GM10248 (cell line): ENCODE results near the gene SMOC1.

Source experiments
- CTCF ChIA-PET: fragments of 300-600 bp; sonication (Branson Sonifier 250); formaldehyde crosslinking; extraction: SDS; loops from one replicate; lab custom pipeline; 2021; ENCODE audit warnings: antibody characterized with exemption; lab: Yijun Ruan, JAX
- POLR2A ChIA-PET: fragments of 350-650 bp; sonication (Branson Sonifier 250); formaldehyde crosslinking; extraction: SDS; loops from one replicate; lab custom pipeline; 2020; ENCODE audit warnings: antibody characterized with exemption; lab: Yijun Ruan, JAX
- DNase-seq: peaks from one replicate; pipeline ENCODE4 v3.0.0; 2012; ENCODE audit errors: extremely low spot score
- TF ChIP-seq, protein P1 (sequence below): IDR thresholded peaks from 2 replicates; pipeline ENCODE4 v1.5.1; 2012; ENCODE audit warnings: mild to moderate bottlenecking, low read depth; ENCODE audit errors: extremely low read depth, missing control alignments, control extremely low read depth

SMOC1 gene

DNA sequence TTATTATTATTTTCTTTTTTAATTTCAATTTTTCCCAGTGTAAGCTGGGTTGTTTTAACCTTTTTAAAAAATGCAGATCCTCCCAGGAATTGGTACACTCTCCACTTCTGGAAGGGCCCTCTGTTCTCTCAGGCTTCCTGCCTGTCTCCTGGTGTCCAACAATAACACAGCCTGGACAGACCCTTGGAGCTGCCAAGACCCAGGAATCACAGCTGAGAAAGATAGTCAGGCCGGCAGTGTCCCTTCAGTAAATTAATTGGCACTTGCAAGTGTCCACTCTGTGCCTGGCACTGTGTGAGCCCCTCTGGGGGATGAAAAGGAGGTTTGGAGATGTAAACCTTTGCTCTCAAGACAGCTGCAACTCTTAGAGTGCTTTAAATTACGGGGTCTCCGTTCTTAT lies 113.3 kb downstream of the SMOC1 start:
- TF ChIP-seq, protein P1, sequence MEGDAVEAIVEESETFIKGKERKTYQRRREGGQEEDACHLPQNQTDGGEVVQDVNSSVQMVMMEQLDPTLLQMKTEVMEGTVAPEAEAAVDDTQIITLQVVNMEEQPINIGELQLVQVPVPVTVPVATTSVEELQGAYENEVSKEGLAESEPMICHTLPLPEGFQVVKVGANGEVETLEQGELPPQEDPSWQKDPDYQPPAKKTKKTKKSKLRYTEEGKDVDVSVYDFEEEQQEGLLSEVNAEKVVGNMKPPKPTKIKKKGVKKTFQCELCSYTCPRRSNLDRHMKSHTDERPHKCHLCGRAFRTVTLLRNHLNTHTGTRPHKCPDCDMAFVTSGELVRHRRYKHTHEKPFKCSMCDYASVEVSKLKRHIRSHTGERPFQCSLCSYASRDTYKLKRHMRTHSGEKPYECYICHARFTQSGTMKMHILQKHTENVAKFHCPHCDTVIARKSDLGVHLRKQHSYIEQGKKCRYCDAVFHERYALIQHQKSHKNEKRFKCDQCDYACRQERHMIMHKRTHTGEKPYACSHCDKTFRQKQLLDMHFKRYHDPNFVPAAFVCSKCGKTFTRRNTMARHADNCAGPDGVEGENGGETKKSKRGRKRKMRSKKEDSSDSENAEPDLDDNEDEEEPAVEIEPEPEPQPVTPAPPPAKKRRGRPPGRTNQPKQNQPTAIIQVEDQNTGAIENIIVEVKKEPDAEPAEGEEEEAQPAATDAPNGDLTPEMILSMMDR: no peak
- CTCF ChIA-PET: interaction anchor here (1.0 to 1.9 kb wide), 4 partner anchors 10 to 81 kb away, joined by 4 to 6 read pairs (median 5); no protein-coding TSS in a partner anchor
- DNase-seq: no peak
- POLR2A ChIA-PET: no interaction called here

DNA sequence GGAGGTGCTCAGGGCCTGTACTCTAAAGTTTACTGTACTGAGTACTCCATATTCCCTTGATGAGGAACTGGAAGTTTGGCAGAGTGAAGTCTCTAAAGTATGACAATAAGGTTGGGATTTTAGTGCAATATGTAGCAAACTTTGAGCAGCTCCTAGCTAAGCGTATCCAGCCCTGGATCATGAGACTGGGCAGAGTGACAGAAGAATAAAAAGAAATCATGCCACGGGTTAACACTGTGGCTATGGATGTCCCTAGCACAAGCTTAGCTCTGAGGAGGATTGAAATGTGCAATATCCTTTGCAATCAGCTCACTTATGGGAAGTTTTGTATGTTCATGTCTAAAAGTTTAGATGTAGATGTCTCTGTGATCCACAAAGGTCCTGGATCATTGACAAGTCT lies 114.1 kb downstream of the SMOC1 start:
- DNase-seq: no peak
- CTCF ChIA-PET: interaction anchor here (0.6 to 1.7 kb wide), 5 partner anchors 19 to 80 kb away, joined by 4 to 6 read pairs (median 4); no protein-coding TSS in a partner anchor
- POLR2A ChIA-PET: no interaction called here
- TF ChIP-seq, protein P1: no peak

DNA sequence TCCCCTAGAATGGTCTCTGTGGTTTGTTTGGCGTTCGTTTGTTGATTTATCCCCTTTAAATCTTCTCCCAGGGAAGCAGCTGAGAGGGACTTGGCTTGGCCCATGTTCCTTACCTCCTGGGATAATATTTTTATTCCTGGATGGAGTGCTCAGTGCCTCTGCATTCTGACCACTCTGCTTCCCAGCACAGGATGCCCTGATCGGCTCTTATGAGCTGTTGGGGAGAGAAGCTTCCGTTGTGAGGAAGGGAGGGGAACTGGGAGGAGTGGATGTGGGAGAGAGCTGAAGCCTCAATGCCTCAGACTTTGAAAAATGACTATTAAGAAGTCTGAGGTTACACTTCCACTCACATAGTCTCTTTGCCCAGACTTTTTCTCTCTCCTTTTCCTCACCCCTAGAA lies 114.8 kb downstream of the SMOC1 start:
- DNase-seq: no peak
- ChIA-PET POLR2A (no interaction called here), CTCF (interaction anchor here (1.2 to 1.7 kb wide), 3 partner anchors 23 to 79 kb away, joined by 3 to 6 read pairs (median 4); no protein-coding TSS in a partner anchor)
- TF ChIP-seq, protein P1: no peak

DNA sequence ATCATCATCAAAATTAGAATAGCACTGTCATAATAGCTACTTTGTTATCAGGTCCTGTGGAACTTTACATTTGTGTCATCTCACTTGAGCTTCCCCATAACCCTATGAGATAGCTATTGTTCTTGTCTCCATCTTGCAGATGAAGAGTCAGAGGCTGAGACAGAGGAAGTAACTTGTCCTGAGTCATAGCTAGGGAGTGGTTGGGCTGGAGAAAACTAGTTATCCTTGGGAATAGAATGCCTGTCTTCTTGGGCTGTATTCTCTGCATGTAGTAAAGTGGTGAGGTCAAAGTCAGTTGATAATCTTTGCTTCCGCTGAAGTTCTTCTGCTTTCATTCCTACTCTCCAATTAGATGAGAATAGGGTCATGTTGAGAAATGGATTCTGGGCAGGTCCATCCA lies 117.0 kb downstream of the SMOC1 start:
- ChIA-PET POLR2A (no interaction called here), CTCF (interaction anchor here (1.2 kb wide), 1 partner anchor 16 kb away, joined by 3 read pairs; no protein-coding TSS in a partner anchor)
- TF ChIP-seq, protein P1: no peak
- DNase-seq: no peak

DNA sequence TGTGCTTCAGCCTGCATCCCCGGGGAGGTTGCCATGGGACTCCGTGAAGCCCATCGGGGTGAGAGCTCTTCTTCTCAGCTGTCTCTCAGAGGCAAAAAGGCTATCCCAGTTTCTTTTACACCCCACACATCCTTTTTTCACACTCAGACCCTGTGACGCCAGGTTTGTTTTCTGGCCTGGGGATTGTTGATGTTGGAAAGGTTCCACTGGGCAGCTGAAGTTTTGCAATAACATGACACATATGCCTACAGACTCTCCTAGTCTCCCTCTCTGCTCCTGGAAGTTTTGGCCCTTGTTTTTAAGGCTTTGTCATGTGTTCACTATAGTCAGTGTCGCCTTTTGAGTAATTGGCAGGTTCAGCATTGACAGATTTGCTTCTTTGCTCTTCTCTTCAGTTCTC lies 118.6 kb downstream of the SMOC1 start:
- ChIA-PET CTCF (interaction anchor here (1.0 to 1.4 kb wide), 2 partner anchors 15 to 31 kb away, joined by 3 to 6 read pairs; no protein-coding TSS in a partner anchor), POLR2A (no interaction called here)
- TF ChIP-seq, protein P1: no peak
- DNase-seq: no peak

DNA sequence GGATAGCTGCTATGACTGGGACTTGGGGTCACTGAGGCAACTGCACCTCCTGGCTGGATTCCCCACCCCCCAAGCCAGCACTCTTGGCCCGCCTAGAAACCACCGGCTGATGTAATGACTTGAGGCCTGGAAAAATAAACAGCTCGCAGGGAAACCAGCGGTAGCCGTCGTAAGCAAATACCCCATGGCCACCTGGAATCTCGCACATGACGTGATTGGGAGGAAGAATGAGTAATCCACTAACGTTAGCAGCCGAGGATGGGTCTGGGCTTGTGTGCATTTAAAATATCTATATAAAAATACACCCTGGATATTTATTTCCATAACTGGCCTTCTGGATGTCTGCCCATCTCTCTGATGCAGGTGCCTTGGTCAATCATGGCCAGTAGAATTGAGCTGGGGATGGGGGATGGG lies 120.1 kb downstream of the SMOC1 start:
- TF ChIP-seq, protein P1: no peak
- POLR2A ChIA-PET: no interaction called here
- CTCF ChIA-PET: interaction anchor here (0.9 to 1.8 kb wide), 2 partner anchors 9 to 59 kb away, joined by 3 to 10 read pairs; no protein-coding TSS in a partner anchor

More for the DNA sequence above, 120.1 kb downstream of the SMOC1 start:
- no peak for DNase-seq
